T-helper 17 cell (primary cell): ENCODE results near the gene SZT2. TPM values are rescaled to one million over a fixed set of nuclear protein-coding genes. Genes with fewer than 3 reads are reported as not detected.
"Not testable (repeated sequence)": the region's sequence is repeated elsewhere in the genome, so short reads cannot be mapped to it uniquely, and the experiment has no call there.

Source experiments
- ATAC-seq: fragments of 150-1000 bp; cut with Tn5 transposase; 2 replicates; pipeline ENCODE4 v1.10.0; 2021; ENCODE audit warnings: mild to moderate bottlenecking, moderate library complexity
- DNase-seq, 3 donors: peaks; one replicate each; pipeline versions ENCODE4 v3.0.0 to v3.0.0-alpha.2; 2020 to 2021
- H3K9me3 ChIP-seq: one replicate; pipeline ENCODE4 v1.7.0; 2013; ENCODE audit warnings: low read length, mild to moderate bottlenecking; ENCODE audit not compliant: control insufficient read depth, poor library complexity, severe bottlenecking
- H3K27ac Mint-ChIP-seq: one replicate; pipeline ENCODE4 v1.8.0; 2022; ENCODE audit warnings: mild to moderate bottlenecking, moderate library complexity, mixed read lengths
- H3K27me3 Mint-ChIP-seq: one replicate; pipeline ENCODE4 v1.8.0; 2022; ENCODE audit warnings: mixed read lengths
- H3K36me3 Mint-ChIP-seq: one replicate; pipeline ENCODE4 v1.8.0; 2022; ENCODE audit warnings: low read depth, mixed read lengths
- H3K4me1 Mint-ChIP-seq: one replicate; pipeline ENCODE4 v1.8.0; 2022; ENCODE audit warnings: mild to moderate bottlenecking, mixed read lengths
- H3K4me3 Mint-ChIP-seq: one replicate; pipeline ENCODE4 v1.8.0; 2022; ENCODE audit warnings: mild to moderate bottlenecking, moderate library complexity, mixed read lengths
- total RNA-seq, 4 donors: library from RNA in 2 of 4; stranded (reverse) in 2 of 4; gene quantifications; one replicate each; pipeline ENCODE4 v1.2.3 and lab custom pipeline; 2022 to 2026

The SZT2 gene
- total RNA-seq, 2 donors from 2014 or later: 87.0 to 92.1 TPM

DNA sequence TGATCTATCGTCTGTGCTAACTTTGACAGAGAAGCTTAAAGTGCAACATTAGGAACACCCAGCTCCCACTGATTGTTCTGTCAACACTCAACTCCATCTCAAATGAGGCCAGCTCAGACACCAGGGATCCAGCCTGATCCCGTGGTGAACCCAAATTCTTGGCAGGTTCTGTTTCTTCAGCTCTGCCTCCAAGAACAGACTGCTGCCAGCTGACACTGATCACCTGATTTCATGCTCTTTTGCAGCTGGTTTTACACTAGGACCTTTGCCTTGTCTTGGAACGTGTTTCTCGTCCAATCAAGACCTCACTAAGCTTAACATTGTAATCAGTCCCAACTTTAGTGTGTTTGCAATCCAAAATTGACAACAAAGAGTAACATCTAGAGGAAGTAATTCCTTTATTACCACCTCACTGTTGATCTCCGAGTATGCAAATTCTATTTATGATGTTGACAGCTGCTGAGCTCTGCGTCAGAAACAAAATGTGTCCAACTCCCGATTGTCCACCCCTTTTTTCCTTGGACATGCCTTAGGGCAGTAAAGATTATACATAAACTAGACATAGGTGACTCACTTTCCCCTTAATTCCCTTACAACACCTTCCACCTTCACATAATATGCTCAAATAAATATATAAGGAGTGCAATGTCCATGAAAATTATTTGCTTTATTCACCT lies 65.7 kb downstream of the SZT2 start:
- ATAC-seq (no peak), DNase-seq (no peak)

GRCh38 chr1:43458379-43458778 lies 68.7 kb downstream of the SZT2 start:
- not testable (repeated sequence) for H3K27ac Mint-ChIP-seq, H3K4me3 Mint-ChIP-seq, DNase-seq, H3K4me1 Mint-ChIP-seq, H3K27me3 Mint-ChIP-seq, H3K9me3 ChIP-seq, ATAC-seq, H3K36me3 Mint-ChIP-seq

More for the DNA sequence above, 65.7 kb downstream of the SZT2 start:
- H3K9me3 ChIP-seq: no peaks in the 10 kb centered on the region
- no peak overlapping the region for H3K27ac Mint-ChIP-seq
- peaks cover 9% of the 10 kb centered on the region for H3K27me3 Mint-ChIP-seq
- peaks cover 4% of the 10 kb centered on the region for H3K36me3 Mint-ChIP-seq
- H3K4me3 Mint-ChIP-seq: no peak overlapping the region
- peaks cover 18% of the 10 kb centered on the region for H3K4me1 Mint-ChIP-seq

- Mint-ChIP-seq H3K4me3 (no peak overlapping the region), H3K27ac (no peak overlapping the region), H3K27me3 (peaks cover 6% of the 10 kb centered on the region), H3K36me3 (no peaks in the 10 kb centered on the region), H3K4me1 (no peaks in the 10 kb centered on the region)
- ATAC-seq (no peak), DNase-seq (no peak)
- no peaks in the 10 kb centered on the region for H3K9me3 ChIP-seq
Observed at GRCh38 chr1:43460988-43461693, 71.4 kb downstream of the SZT2 start.

DNA sequence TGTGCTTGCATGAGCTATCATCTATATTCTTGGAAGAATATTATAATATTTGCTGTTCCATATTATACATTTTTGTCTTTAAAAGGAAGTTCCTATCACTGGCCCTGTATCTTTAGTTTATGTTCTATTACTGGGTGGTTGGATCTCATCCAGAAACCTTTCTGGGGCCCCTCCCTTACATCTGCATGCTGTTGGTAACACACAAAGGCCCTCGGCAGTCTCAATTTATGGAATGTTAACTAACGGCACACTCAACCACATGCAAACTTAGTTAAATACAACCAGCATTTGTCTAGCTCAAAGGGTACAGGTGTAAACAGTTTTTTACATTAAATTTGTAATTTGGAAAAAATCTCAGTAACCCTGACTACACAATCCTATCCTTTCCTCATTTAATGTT lies 73.8 kb downstream of the SZT2 start:
- no peak for ATAC-seq
- Mint-ChIP-seq H3K4me3 (no peak overlapping the region), H3K36me3 (no peaks in the 10 kb centered on the region), H3K4me1 (peaks cover 6% of the 10 kb centered on the region), H3K27me3 (peaks cover 6% of the 10 kb centered on the region), H3K27ac (no peak overlapping the region)
- DNase-seq: no peak
- no peaks in the 10 kb centered on the region for H3K9me3 ChIP-seq

DNA sequence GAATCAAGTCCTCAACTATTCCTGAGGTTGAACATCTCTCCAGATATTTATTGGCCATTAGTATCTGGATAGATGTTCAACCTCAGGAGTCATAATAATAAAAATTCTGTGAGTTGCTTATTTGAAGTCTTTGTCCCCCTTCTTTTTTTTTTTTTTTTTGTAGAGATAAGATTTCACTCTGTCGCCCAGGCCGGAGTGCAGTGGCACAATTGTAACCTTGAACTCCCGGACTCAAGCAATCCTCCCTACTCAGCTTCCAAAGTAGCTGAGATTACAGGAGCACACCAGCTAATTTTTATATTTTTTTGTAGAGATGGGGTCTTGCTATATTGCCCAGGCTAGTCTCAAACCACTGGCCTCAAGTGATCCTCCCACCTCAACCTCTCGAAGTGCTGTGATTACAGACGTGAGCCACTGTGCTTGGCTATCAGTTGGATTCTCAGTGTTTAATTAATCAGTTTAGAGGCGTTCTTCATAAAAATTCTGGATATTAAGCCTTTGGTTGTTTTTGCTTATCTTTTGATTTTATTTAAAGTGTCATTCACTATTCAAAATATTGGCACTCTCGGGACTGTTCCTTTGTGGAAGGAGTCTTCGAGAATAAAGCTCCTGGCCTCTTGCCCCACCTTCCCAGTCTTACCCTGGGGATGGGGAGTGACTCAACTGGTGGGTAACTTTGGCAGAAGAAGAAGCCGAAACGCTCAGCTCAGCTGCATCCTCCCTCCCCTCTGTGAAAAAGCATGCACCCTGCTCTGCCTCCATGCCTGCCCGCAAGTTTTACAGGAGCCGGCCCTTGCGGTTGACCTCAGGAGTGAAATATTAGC lies 75.2 kb downstream of the SZT2 start:
- H3K27ac Mint-ChIP-seq: no peak overlapping the region
- DNase-seq: no peak
- ATAC-seq: no peak
- no peaks in the 10 kb centered on the region for H3K36me3 Mint-ChIP-seq
- H3K27me3 Mint-ChIP-seq: no peaks in the 10 kb centered on the region
- H3K4me3 Mint-ChIP-seq: no peak overlapping the region
- no peaks in the 10 kb centered on the region for H3K9me3 ChIP-seq
- peaks cover 6% of the 10 kb centered on the region for H3K4me1 Mint-ChIP-seq

DNA sequence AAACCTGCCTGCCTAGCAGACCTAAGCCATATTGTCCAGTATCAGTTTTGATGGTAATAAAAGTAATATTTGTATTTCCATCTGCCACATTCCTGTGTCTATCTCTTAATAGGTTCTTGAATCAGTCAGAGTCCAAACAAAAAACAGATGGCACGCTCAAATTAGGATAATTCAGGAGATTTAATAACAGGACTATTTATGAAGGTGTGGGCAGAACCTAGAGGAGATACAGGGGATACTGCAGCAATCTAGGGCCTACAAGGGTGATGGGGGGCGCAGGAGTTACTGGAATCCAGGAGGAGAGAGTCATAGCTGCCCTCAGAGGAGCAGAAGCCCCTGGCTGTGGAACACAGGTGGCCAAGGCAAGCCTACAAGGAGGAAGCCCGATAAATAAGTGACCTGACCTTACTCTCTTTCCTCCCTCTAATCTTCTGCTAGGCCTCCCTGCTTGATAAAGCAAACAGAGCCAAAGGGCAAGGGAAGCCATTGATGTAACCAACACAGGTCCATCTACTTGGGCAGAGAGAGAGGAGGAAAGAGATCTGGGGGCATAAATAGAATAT lies 75.9 kb downstream of the SZT2 start:
- DNase-seq (no peak), ATAC-seq (no peak)
- H3K9me3 ChIP-seq: no peaks in the 10 kb centered on the region
- Mint-ChIP-seq H3K36me3 (no peaks in the 10 kb centered on the region), H3K27me3 (no peaks in the 10 kb centered on the region), H3K4me3 (no peak overlapping the region), H3K27ac (no peak overlapping the region), H3K4me1 (peaks cover 6% of the 10 kb centered on the region)

DNA sequence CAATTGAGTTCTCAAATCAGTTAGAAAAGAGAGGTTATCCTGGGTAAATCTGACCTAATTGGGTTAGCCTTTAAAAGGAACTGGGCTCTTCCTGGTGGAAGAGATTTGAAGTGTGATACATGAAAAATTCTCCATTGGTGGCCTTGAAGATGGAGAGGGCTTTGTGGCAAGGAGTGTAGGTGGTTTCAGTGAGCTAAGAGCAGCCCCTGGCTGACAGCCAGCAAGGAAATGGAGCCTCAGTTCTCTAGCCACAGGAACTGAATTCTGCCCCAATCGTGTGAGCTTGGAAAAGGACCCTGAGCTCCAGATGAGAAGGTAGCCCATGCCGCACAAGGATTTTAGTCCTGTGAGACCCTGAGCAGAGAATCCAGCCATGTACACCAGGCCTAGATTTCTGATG lies 76.7 kb downstream of the SZT2 start:
- H3K27me3 Mint-ChIP-seq: peaks cover 5% of the 10 kb centered on the region
- ATAC-seq (no peak), DNase-seq (no peak)
- H3K9me3 ChIP-seq: no peaks in the 10 kb centered on the region
- H3K4me3 Mint-ChIP-seq: no peak overlapping the region
- H3K27ac Mint-ChIP-seq: no peak overlapping the region
- H3K36me3 Mint-ChIP-seq: no peaks in the 10 kb centered on the region
- peaks cover 6% of the 10 kb centered on the region for H3K4me1 Mint-ChIP-seq

DNA sequence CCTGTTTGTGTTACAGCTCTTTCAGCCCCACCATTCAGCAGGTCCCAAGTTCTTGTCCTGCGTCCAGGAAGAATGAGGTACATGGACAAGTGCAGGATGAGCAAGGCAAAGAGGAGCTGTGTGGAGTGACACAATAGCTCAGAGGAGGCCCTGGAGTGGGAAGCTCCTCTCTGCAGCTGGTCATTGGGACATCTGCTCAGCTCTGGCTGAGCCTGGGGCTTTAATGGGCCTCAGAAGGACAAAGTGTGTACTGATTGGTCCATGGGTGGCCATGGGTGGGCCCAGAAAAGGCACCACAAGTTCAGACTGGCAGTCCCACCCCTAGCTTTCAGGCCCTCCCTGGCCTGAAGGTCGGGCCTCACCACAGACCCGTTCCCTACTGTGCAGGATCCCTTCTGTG lies 78.7 kb downstream of the SZT2 start:
- H3K4me3 Mint-ChIP-seq: no peak overlapping the region
- peaks cover 12% of the 10 kb centered on the region for H3K27me3 Mint-ChIP-seq
- no peaks in the 10 kb centered on the region for H3K9me3 ChIP-seq
- H3K36me3 Mint-ChIP-seq: no peaks in the 10 kb centered on the region
- peaks cover 6% of the 10 kb centered on the region for H3K4me1 Mint-ChIP-seq
- DNase-seq: no peak
- ATAC-seq: no peak
- no peak overlapping the region for H3K27ac Mint-ChIP-seq

- no peak overlapping the region for H3K4me3 Mint-ChIP-seq
- peaks cover 10% of the 10 kb centered on the region for H3K4me1 Mint-ChIP-seq
- H3K36me3 Mint-ChIP-seq: no peaks in the 10 kb centered on the region
- ATAC-seq (no peak), DNase-seq (no peak)
- peaks cover 18% of the 10 kb centered on the region for H3K27me3 Mint-ChIP-seq
- no peaks in the 10 kb centered on the region for H3K9me3 ChIP-seq
- H3K27ac Mint-ChIP-seq: no peak overlapping the region
Observed at GRCh38 chr1:43469932-43470331, 80.2 kb downstream of the SZT2 start.

DNA sequence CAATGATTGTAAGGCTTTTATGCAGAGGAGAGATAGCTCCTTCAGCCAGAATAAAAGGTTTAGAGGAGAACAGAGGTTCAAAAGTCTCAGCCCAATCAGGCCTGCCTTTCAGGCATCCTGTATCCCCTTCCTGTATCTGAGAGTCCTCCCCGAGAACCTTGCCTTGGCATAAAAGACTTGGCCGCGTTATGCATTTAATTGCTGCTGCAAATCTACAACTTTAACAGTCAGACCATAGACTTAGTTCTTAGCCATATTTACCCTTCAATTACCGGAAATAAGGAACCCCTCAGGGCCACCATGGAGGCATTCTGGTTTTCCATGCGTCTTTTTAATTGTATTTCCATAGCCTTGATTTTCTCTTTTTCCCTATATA lies 82.4 kb downstream of the SZT2 start:
- Mint-ChIP-seq H3K4me1 (peaks cover 4% of the 10 kb centered on the region), H3K27ac (no peak overlapping the region), H3K36me3 (no peaks in the 10 kb centered on the region), H3K4me3 (no peak overlapping the region), H3K27me3 (peaks cover 23% of the 10 kb centered on the region)
- ATAC-seq (no peak), DNase-seq (no peak)
- H3K9me3 ChIP-seq: no peaks in the 10 kb centered on the region

DNA sequence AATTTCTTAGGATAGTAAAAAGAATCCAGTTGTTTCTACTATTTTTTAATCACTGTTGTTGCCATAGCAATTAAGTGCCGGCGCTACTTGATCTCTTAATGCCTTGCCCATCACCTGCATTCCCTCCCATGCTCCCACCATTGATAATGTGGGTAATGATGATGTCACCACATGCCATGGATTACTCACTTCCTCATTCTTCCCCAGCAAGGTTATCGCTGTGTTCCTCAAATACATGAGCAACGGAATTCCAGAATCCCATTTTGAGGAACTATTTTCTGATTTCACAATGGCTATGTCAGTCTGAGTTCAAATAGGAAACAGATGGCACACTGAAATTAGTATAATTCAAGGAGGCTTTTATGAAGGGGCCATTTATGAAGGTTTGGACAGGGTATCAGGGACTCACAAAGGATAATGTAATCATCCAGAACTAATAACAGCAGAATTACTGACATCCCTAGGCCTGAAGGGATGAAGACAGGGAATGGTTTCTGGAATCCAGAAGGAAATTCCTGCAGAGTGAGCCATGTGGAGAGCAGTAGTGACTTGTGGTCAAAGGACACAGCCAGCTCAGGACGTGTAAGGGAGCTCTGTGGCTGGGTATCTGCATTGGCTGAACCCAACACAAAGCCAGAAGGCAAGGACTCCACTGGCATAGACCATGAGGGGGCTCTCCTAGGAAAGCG lies 82.9 kb downstream of the SZT2 start:
- H3K27me3 Mint-ChIP-seq: peaks cover 23% of the 10 kb centered on the region
- ATAC-seq, H3K4me1 Mint-ChIP-seq, H3K4me3 Mint-ChIP-seq, H3K36me3 Mint-ChIP-seq, DNase-seq, H3K27ac Mint-ChIP-seq, H3K9me3 ChIP-seq: not testable (repeated sequence)

- DNase-seq (no peak), ATAC-seq (no peak)
- Mint-ChIP-seq H3K4me3 (no peak overlapping the region), H3K27me3 (peaks cover 23% of the 10 kb centered on the region), H3K36me3 (no peaks in the 10 kb centered on the region), H3K27ac (no peak overlapping the region), H3K4me1 (peaks cover 4% of the 10 kb centered on the region)
- no peaks in the 10 kb centered on the region for H3K9me3 ChIP-seq
Observed at GRCh38 chr1:43473463-43473862, 83.8 kb downstream of the SZT2 start.
